DOHH2 (cell line): ENCODE results near the gene PTPRK.

Source experiments
- EZH2phosphoT487 ChIP-seq: fragments of 200-600 bp; sonication (generic); IDR thresholded peaks from 2 replicates; pipeline ENCODE4 v1.6.1; 2017; ENCODE audit warnings: borderline replicate concordance, mild to moderate bottlenecking, antibody characterized with exemption, low read length, moderate library complexity, mixed read lengths
- TF ChIP-seq, protein P1 (sequence below): fragments of 200-600 bp; sonication (generic); IDR thresholded peaks from one replicate; pipeline ENCODE4 v1.5.1; 2014; ENCODE audit warnings: antibody characterized with exemption, mild to moderate bottlenecking, low read depth, low read length; ENCODE audit not compliant: poor library complexity, severe bottlenecking

DNA sequence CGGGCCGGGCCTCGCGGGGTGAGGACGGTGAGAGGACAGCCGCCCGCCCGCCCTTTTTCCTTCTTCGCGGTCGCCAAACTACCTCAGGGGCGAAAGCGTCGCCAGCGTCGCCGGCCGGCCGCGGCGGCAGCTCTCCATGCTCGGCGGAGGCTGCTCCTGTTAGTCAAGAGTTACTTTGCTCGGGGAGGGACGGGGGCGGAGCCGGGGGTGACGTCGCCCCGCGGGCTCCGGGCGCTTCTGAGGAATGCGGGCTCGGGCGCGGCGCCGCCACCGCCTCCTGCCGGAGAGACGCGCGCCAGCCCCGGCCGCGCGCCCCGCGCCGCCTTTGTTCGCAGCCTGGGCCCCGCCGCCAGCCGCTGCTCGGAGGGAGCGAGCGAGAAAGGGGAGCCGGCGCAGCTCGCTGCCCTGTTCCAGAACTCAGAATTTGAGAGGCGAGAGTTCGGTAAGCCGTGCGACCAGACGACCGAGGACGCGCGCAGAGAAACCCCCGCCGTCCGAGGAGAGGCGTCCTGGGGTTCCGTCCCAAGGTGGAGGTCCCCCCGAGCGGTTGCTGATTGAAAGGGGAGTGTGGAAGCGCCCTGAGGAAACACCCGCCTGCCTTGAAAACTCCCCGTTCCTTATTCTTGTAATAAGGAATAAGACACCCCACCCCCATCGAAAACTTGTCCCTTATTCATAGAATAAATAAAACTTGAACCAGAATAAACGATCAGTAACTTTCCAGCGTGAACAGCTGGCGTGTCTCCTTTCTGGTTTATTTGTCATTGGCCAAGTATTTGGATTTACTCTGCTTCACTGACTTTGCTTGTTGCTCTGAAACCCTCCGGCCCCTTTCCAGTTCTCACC, at the start of gene PTPRK:
- TF ChIP-seq, protein P1, sequence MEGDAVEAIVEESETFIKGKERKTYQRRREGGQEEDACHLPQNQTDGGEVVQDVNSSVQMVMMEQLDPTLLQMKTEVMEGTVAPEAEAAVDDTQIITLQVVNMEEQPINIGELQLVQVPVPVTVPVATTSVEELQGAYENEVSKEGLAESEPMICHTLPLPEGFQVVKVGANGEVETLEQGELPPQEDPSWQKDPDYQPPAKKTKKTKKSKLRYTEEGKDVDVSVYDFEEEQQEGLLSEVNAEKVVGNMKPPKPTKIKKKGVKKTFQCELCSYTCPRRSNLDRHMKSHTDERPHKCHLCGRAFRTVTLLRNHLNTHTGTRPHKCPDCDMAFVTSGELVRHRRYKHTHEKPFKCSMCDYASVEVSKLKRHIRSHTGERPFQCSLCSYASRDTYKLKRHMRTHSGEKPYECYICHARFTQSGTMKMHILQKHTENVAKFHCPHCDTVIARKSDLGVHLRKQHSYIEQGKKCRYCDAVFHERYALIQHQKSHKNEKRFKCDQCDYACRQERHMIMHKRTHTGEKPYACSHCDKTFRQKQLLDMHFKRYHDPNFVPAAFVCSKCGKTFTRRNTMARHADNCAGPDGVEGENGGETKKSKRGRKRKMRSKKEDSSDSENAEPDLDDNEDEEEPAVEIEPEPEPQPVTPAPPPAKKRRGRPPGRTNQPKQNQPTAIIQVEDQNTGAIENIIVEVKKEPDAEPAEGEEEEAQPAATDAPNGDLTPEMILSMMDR = no peak
- no peak for TF ChIP-seq EZH2phosphoT487
